Mesothelial cell of epicardium (in vitro differentiated cells): ENCODE results near the gene KRT38. TPM values are rescaled to one million over a fixed set of nuclear protein-coding genes. Genes with fewer than 3 reads are reported as not detected.

Experiments
- DNase-seq, 2 experiments: peaks; one replicate each; pipeline ENCODE4 v3.0.0; 2021; ENCODE audit warnings: low spot score in 2 of 2; ENCODE audit not compliant: unreplicated experiment in 2 of 2
- H3K27ac Mint-ChIP-seq: 2 replicates; pipeline ENCODE4 v1.8.0; 2021; ENCODE audit warnings: mixed read lengths
- H3K27me3 Mint-ChIP-seq: 2 replicates; pipeline ENCODE4 v1.8.0; 2021; ENCODE audit warnings: low read depth, mixed read lengths
- H3K36me3 Mint-ChIP-seq: 2 replicates; pipeline ENCODE4 v1.8.0; 2021; ENCODE audit warnings: mixed read lengths
- H3K4me1 Mint-ChIP-seq: 2 replicates; pipeline ENCODE4 v1.8.0; 2021; ENCODE audit warnings: mixed read lengths
- H3K4me3 Mint-ChIP-seq: 2 replicates; pipeline ENCODE4 v1.8.0; 2021; ENCODE audit warnings: mild to moderate bottlenecking, moderate library complexity, mixed read lengths
- H3K9me3 Mint-ChIP-seq: 2 replicates; pipeline ENCODE4 v1.8.0; 2021; ENCODE audit warnings: mixed read lengths
- total RNA-seq: library from RNA; stranded (reverse); gene quantifications from 3 replicates; pipeline ENCODE4 v1.2.1, GENCODE V29; 2021
- TF ChIP-seq, protein P1 (sequence below): fragments of 200-600 bp; sonication (generic); IDR thresholded peaks from one replicate; pipeline ENCODE4 v1.5.0; 2021; ENCODE audit warnings: antibody characterized with exemption; ENCODE audit not compliant: unreplicated experiment

KRT38 gene
- total RNA-seq, 1 donor from 2014 or later: not detected

DNA sequence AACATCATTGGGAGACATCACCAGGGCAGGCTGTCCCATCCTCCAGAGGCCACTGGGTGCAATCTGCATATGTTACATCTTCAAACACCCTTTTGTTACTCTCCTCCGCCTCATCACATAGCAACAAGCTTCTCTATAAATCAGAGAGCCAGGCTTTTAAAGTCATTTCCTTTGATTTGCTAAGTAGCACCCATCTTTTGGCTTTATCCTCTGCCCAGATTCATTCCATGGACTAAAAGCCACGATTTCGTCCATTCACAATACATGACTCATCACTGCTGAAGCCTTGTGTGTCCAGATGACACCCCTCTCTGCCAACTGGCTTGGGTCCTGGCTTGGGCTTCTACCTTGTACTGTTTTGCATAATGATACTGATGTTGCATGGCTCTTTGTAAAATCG lies 2.0 kb upstream of the KRT38 start:
- TF ChIP-seq, protein P1, sequence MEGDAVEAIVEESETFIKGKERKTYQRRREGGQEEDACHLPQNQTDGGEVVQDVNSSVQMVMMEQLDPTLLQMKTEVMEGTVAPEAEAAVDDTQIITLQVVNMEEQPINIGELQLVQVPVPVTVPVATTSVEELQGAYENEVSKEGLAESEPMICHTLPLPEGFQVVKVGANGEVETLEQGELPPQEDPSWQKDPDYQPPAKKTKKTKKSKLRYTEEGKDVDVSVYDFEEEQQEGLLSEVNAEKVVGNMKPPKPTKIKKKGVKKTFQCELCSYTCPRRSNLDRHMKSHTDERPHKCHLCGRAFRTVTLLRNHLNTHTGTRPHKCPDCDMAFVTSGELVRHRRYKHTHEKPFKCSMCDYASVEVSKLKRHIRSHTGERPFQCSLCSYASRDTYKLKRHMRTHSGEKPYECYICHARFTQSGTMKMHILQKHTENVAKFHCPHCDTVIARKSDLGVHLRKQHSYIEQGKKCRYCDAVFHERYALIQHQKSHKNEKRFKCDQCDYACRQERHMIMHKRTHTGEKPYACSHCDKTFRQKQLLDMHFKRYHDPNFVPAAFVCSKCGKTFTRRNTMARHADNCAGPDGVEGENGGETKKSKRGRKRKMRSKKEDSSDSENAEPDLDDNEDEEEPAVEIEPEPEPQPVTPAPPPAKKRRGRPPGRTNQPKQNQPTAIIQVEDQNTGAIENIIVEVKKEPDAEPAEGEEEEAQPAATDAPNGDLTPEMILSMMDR: no peak
- H3K9me3 Mint-ChIP-seq: no peaks in the 10 kb centered on the region
- peaks cover 5% of the 10 kb centered on the region for H3K4me1 Mint-ChIP-seq
- no peak overlapping the region for H3K4me3 Mint-ChIP-seq
- no peak for DNase-seq
- H3K27ac Mint-ChIP-seq: no peak overlapping the region
- no peaks in the 10 kb centered on the region for H3K36me3 Mint-ChIP-seq
- no peaks in the 10 kb centered on the region for H3K27me3 Mint-ChIP-seq

DNA sequence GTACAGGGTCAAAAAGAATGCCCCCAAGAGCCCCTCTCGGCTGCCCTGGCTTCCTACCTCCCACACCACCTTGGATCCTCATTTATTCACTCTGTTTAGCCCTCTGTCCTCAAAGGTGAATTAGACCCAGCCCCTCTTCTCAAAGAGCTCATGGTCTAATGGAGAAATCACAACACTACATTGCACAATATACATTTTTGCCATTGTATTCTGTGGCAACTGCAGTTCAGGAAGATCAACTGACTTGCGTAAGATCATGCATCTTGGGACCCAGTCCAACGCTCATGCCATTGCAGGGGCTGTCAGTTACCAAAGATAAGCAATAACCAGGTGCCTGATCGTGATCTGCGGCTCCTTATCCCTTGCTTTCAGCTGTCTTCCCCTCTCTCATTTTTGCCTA lies 1.4 kb downstream of the KRT38 start:
- DNase-seq: no peak
- Mint-ChIP-seq H3K9me3 (no peaks in the 10 kb centered on the region), H3K27me3 (no peaks in the 10 kb centered on the region), H3K4me3 (no peak overlapping the region), H3K4me1 (peaks cover 4% of the 10 kb centered on the region), H3K36me3 (no peaks in the 10 kb centered on the region), H3K27ac (no peak overlapping the region)
- TF ChIP-seq, protein P1: no peak

DNA sequence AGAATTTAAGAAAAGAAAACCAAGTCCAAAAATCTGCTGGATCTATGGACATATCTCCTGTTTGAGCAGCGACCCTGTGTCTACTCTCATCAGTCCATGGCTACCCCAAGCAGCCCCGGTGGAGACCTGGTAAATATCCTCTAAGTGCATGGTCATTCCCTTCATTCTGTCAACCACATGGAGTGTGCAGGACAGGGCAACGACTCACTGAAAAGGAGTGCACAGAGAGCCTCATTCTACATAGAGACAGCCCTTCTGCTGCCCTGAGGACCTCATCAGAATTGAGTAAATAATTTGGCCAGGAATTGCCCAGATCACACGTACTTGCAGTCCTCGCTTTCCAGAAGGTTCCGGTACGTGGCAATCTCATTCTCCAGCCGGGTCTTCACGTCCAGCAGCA lies 3.0 kb downstream of the KRT38 start:
- TF ChIP-seq, protein P1: no peak
- Mint-ChIP-seq H3K4me3 (no peak overlapping the region), H3K4me1 (peaks cover 7% of the 10 kb centered on the region), H3K9me3 (no peaks in the 10 kb centered on the region), H3K36me3 (no peaks in the 10 kb centered on the region), H3K27me3 (no peaks in the 10 kb centered on the region), H3K27ac (no peak overlapping the region)
- no peak for DNase-seq

DNA sequence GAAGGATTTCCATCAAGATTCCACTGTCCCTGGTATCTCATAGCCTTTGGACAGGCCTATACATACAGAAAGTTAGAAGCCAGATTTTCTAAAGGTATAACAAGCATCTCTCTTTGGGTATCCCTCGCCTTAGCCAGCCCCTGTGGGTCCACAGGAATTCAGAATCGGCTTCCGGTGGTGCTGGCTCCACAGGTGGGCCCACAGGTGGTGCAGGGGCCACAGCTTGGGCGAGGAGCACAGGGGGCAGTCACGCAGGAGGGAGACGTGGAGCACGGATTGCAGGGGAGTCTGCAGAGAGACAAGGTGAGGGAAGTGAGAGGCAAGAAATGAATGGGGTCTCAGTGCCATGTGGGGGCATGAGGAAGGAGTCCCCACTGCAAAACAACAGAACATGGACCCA lies 3.5 kb downstream of the KRT38 start:
- H3K9me3 Mint-ChIP-seq: no peaks in the 10 kb centered on the region
- no peak for DNase-seq
- no peaks in the 10 kb centered on the region for H3K36me3 Mint-ChIP-seq
- H3K4me1 Mint-ChIP-seq: peaks cover 7% of the 10 kb centered on the region
- no peaks in the 10 kb centered on the region for H3K27me3 Mint-ChIP-seq
- TF ChIP-seq, protein P1: no peak
- no peak overlapping the region for H3K27ac Mint-ChIP-seq
- H3K4me3 Mint-ChIP-seq: no peak overlapping the region

DNA sequence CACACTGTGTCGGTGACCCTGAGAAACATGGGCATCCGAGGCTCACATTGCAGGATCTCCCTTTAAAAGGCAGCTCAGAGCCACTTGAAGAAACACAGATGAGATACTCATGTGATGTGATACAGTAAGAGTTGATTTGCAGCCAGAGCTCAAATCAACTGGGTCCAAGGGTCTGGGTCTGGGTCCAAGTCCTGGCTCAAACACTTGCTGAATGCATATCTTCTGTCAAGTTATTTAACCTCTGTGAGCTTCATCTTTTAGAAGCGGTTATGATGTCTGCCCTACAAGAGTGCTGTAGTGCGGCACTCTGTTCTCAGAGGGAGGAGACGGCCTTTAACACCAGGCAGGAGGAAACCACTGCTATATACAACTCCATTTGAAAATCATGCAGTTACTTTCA lies 6.4 kb downstream of the KRT38 start:
- Mint-ChIP-seq H3K36me3 (no peaks in the 10 kb centered on the region), H3K27ac (no peak overlapping the region), H3K4me1 (peaks cover 7% of the 10 kb centered on the region), H3K4me3 (no peak overlapping the region), H3K9me3 (no peaks in the 10 kb centered on the region), H3K27me3 (no peaks in the 10 kb centered on the region)
- DNase-seq: no peak
- TF ChIP-seq, protein P1: no peak

DNA sequence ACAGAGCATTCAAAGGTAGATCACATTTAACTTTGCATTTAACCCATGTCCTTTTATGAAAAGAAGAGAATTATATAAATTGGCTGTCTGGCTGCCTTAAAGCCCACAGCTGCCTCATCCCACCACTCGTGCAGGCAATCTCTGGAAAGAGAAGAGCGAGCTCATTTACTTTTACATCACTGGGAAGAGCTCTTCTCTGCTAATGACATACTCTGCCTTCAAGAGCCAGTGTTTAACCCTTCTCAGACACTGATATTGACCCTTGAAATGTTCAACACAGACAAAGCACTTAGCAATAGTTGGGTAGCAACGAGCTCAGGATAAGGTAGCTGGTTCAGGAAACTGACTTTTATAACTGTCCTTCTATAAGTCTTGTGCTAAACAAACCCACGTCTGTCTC lies 6.8 kb downstream of the KRT38 start:
- no peak overlapping the region for H3K4me3 Mint-ChIP-seq
- TF ChIP-seq, protein P1: no peak
- peaks cover 7% of the 10 kb centered on the region for H3K4me1 Mint-ChIP-seq
- no peaks in the 10 kb centered on the region for H3K27me3 Mint-ChIP-seq
- H3K27ac Mint-ChIP-seq: no peak overlapping the region
- no peaks in the 10 kb centered on the region for H3K36me3 Mint-ChIP-seq
- DNase-seq: no peak
- no peaks in the 10 kb centered on the region for H3K9me3 Mint-ChIP-seq
